ENCODE measurements around the gene FAM168A. TPM values are rescaled to one million over a fixed set of nuclear protein-coding genes. Genes with fewer than 3 reads are reported as not detected.

The FAM168A gene
- total and polyA plus RNA-seq, 9 of the 15 experiments (the other 6 are each of a cell fraction or from before 2014, with no cell fraction given) = 0.44 to 7.2 (median 2.9) TPM

GRCh38 chr11:73475549-73476095 is 122.3 kb downstream of the FAM168A start:
- H3K4me2 ChIP-seq (ENCODE audit: insufficient read depth, low read length) = no peak overlapping the region
- no peak for FAIRE-seq
- no peaks in the 10 kb centered on the region for H3K9me3 ChIP-seq (replicated peaks; ENCODE audit: control insufficient read depth, insufficient read depth, low read depth, low read length)
- no TSS peak for BruUV-seq (replicated peaks)
- ATAC-seq = no peak
- intact Hi-C loops (cut with micrococcal nuclease) = no loop called here
- DNase-seq (ENCODE audit: extremely low read depth in 1 of 4, low spot score in 3 of 4) = no peak
- no peak for TF ChIP-seq TBP (optimal IDR thresholded peaks at IDR 0.05; ENCODE audit: low read depth, low read length)
- TF ChIP-seq SMARCC2 (IDR thresholded peaks at IDR 0.05; ENCODE audit: low read depth) = no peak
- no peak for TF ChIP-seq BMI1 (IDR thresholded peaks at IDR 0.05; ENCODE audit: low read length)
- no peak for TF ChIP-seq GABPB1 (CRISPR knock-in tag; IDR thresholded peaks at IDR 0.05)
- no peak for TF ChIP-seq HLTF (IDR thresholded peaks at IDR 0.05)
- TF ChIP-seq GTF2B (IDR thresholded peaks at IDR 0.05; ENCODE audit: extremely low read depth, insufficient read length) = no peak
- TF ChIP-seq, protein P1, sequence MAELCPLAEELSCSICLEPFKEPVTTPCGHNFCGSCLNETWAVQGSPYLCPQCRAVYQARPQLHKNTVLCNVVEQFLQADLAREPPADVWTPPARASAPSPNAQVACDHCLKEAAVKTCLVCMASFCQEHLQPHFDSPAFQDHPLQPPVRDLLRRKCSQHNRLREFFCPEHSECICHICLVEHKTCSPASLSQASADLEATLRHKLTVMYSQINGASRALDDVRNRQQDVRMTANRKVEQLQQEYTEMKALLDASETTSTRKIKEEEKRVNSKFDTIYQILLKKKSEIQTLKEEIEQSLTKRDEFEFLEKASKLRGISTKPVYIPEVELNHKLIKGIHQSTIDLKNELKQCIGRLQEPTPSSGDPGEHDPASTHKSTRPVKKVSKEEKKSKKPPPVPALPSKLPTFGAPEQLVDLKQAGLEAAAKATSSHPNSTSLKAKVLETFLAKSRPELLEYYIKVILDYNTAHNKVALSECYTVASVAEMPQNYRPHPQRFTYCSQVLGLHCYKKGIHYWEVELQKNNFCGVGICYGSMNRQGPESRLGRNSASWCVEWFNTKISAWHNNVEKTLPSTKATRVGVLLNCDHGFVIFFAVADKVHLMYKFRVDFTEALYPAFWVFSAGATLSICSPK (IDR thresholded peaks at IDR 0.05; ENCODE audit: borderline replicate concordance) = no peak
- TF ChIP-seq U2AF2 (optimal IDR thresholded peaks at IDR 0.05; ENCODE audit: low read depth, low read length) = no peak
- no peak for TF ChIP-seq SP1 (CRISPR knock-in tag; IDR thresholded peaks at IDR 0.05)
- no peaks in the 10 kb centered on the region for H3K9me1 ChIP-seq (ENCODE audit: control insufficient read depth, insufficient read depth, low read length)
- no peaks in the 10 kb centered on the region for H3K4me1 ChIP-seq (replicated peaks in 1 of 2; ENCODE audit: control insufficient read depth in 2 of 2, insufficient read depth in 2 of 2, low read length in 2 of 2)
- in situ Hi-C loops (cut with MboI) = no loop called here
- CTCF ChIA-PET (ENCODE audit: low intra/inter-chr PET ratio) = no interaction called here
- H2AFZ ChIP-seq (ENCODE audit: low read depth, low read length) = no peak overlapping the region
- no peak overlapping the region for H3K27ac ChIP-seq (ENCODE audit: extremely low read depth, low read depth, low read length)
- no peak overlapping the region for H3K9ac ChIP-seq (ENCODE audit: insufficient read depth in 1 of 2, low read depth in 2 of 2, low read length in 2 of 2)
- H3K27me3 ChIP-seq (ENCODE audit: control insufficient read depth in 2 of 2, insufficient read depth in 2 of 2, low read length in 2 of 2) = no peaks in the 10 kb centered on the region
- H3K79me2 ChIP-seq (ENCODE audit: control insufficient read depth, insufficient read depth, low read length) = no peaks in the 10 kb centered on the region
- no peaks in the 10 kb centered on the region for H3K36me3 ChIP-seq (ENCODE audit: control insufficient read depth, insufficient read depth, low read length)
- H4K20me1 ChIP-seq (replicated peaks; ENCODE audit: control insufficient read depth, insufficient read depth, low read length) = no peaks in the 10 kb centered on the region; the same call in 1 of the 2 replicates
- H3K4me3 ChIP-seq = no peak overlapping the region
- POLR2A ChIA-PET = interaction anchor here (0.6 kb wide), 2 partner anchors 69 to 988 kb away, joined by 3 read pairs; no protein-coding TSS in a partner anchor
